HepG2 (cell line): ENCODE results near the gene LRRC45. TPM values are rescaled to one million over a fixed set of nuclear protein-coding genes. Genes with fewer than 3 reads are reported as not detected.

Source experiments
- AKAP8 ChIP-seq: sonication (generic); formaldehyde crosslinking; IDR thresholded peaks from 2 replicates; pipeline ENCODE4 v1.5.1; 2020; ENCODE audit warnings: mild to moderate bottlenecking, missing genetic modification reagents
- CEBPB ChIP-seq: IDR thresholded peaks from 2 replicates; pipeline ENCODE4 v1.6.1; 2011; ENCODE audit warnings: low read depth, low read length, improper control_type of control experiment, borderline replicate concordance
- DNMT3B ChIP-seq: conservative IDR thresholded peaks from 2 replicates; pipeline ENCODE4 v1.6.1; 2016; ENCODE audit warnings: missing biosample characterization, control low read depth
- POLR2AphosphoS5 ChIP-seq: IDR thresholded peaks from 2 replicates; pipeline ENCODE4 v1.6.1; 2012; ENCODE audit warnings: low read depth, low read length
- RXRB ChIP-seq: IDR thresholded peaks from 2 replicates; pipeline ENCODE4 v1.6.1; 2016; ENCODE audit warnings: borderline replicate concordance, missing genetic modification reagents, missing compliant biosample characterization
- XBP1 ChIP-seq: sonication (generic); formaldehyde crosslinking; IDR thresholded peaks from 2 replicates; pipeline ENCODE4 v1.5.0; 2020; ENCODE audit warnings: missing genetic modification reagents
- ZBTB20 ChIP-seq: sonication (generic); formaldehyde crosslinking; IDR thresholded peaks from 2 replicates; pipeline ENCODE4 v1.8.1; 2023; ENCODE audit warnings: missing genetic modification reagents, low read depth, mild to moderate bottlenecking, borderline replicate concordance
- ZNF205 ChIP-seq: IDR thresholded peaks from 2 replicates; pipeline ENCODE4 v1.6.1; 2018; ENCODE audit warnings: missing biosample characterization, missing genetic modification reagents
- ZNF235 ChIP-seq: sonication (generic); formaldehyde crosslinking; IDR thresholded peaks from 2 replicates; pipeline ENCODE4 v1.8.1; 2023; ENCODE audit warnings: mild to moderate bottlenecking, missing genetic modification reagents, borderline replicate concordance
- ZNF256 ChIP-seq: sonication (generic); formaldehyde crosslinking; conservative IDR thresholded peaks from 2 replicates; pipeline ENCODE4 v1.4.0; 2020; ENCODE audit warnings: missing genetic modification reagents
- ZNF382 ChIP-seq: sonication (generic); formaldehyde crosslinking; IDR thresholded peaks from 2 replicates; pipeline ENCODE4 v1.5.0; 2020; ENCODE audit warnings: missing genetic modification reagents, mild to moderate bottlenecking, borderline replicate concordance
- ZNF460 ChIP-seq: sonication (generic); formaldehyde crosslinking; IDR thresholded peaks from 2 replicates; pipeline ENCODE4 v1.5.1; 2020; ENCODE audit warnings: missing genetic modification reagents, mild to moderate bottlenecking, borderline replicate concordance
- ZNF552 ChIP-seq: sonication (generic); formaldehyde crosslinking; IDR thresholded peaks from 2 replicates; pipeline ENCODE4 v1.9.0; 2022; ENCODE audit warnings: missing genetic modification reagents, mild to moderate bottlenecking, borderline replicate concordance
- ZNF788 ChIP-seq: sonication (generic); formaldehyde crosslinking; IDR thresholded peaks from 2 replicates; pipeline ENCODE4 v1.5.0; 2020; ENCODE audit warnings: mild to moderate bottlenecking, missing genetic modification reagents, borderline replicate concordance
- polyA plus RNA-seq, 8 experiments: library from polyadenylated mRNA; depleted of rRNA in 3 of 8; stranded (reverse) in 7 of 8; unstranded in 1 of 8; fragments of >200 nt; fragmentation: Illumina TruSeq in 4 of 8; extraction: Trizol in 4 of 8; gene quantifications; 2 replicates each; pipeline versions ENCODE4 v1.2.1 to v1.2.3, GENCODE V29; 2011 to 2016; ENCODE audit warnings: low read depth in 4 of 8, missing spikeins in 1 of 8, mixed read lengths in 1 of 8; ENCODE audit not compliant: insufficient read depth in 1 of 8
- total RNA-seq, 5 experiments: library from RNA; depleted of rRNA; stranded (reverse); fragments of >200 nt; fragmentation: Illumina TruSeq; extraction: Trizol; gene quantifications; 2 replicates each; pipeline ENCODE4 v1.2.3, GENCODE V29; 2016; ENCODE audit warnings: low read depth in 1 of 5
- TF ChIP-seq, protein P1 (sequence below): sonication (generic); formaldehyde crosslinking; conservative IDR thresholded peaks from 2 replicates; pipeline ENCODE4 v1.8.0; 2022; ENCODE audit warnings: missing genetic modification reagents
- TF ChIP-seq, protein P2 (sequence below): sonication (generic); formaldehyde crosslinking; IDR thresholded peaks from 2 replicates; pipeline ENCODE4 v1.4.0; 2020; ENCODE audit warnings: missing genetic modification reagents, mild to moderate bottlenecking, borderline replicate concordance

The LRRC45 gene
- total and polyA plus RNA-seq, 2 of the 13 experiments (the other 11 are each of a cell fraction or from before 2014, with no cell fraction given) = 11.6 to 48.1 TPM

DNA sequence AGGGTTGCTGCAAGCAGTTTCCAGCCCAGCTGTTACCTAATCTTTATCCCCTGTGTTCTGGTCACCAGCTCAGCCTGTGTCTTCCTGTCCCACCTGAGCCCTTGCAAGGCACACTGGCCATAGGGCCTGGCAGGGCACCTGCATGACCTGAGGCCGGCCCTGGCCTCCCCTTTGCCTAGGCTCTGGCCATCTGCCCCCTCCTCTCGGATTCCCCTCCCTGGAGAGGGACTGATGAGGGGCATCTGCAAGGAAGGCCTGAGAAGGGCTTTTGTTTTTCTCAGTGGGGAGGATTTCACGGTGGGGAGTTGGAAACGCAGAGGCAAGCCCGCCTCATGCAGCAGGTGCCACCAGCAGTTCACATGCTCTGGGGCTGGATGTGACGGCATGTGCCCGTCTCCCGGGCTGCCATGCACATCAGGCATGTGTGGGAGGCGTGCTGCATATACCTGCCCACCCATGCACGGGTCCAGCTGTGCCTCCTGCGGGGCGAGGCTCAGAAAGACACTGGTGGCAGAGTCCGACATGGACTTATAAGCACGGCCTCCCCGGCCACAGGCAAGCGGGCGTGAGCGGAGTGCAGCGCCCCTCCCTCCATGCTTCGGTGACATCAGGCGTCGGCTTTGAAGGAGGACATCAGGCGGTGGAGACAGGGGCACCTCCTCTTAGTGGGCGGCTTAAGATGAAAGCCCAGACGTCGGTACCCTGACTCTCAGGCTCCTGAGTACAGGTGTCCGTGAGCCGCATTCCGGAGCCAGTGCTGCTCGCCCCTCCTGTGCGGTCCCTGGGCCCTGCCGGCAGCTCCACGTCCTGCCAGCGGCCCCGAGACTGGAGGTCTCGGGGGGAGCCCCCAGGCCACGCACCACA lies 29.1 kb upstream of the LRRC45 start (continued):
- 0 out of 2 replicates have a peak, but pooled peaks have one; percentile 6 for TF ChIP-seq RXRB (CRISPR knock-in tag)
- TF ChIP-seq ZNF256 = no peak
- TF ChIP-seq XBP1 = no peak
- TF ChIP-seq ZNF460 (CRISPR knock-in tag) = no peak
- TF ChIP-seq POLR2AphosphoS5 = peak; percentile 70
- TF ChIP-seq, protein P1, sequence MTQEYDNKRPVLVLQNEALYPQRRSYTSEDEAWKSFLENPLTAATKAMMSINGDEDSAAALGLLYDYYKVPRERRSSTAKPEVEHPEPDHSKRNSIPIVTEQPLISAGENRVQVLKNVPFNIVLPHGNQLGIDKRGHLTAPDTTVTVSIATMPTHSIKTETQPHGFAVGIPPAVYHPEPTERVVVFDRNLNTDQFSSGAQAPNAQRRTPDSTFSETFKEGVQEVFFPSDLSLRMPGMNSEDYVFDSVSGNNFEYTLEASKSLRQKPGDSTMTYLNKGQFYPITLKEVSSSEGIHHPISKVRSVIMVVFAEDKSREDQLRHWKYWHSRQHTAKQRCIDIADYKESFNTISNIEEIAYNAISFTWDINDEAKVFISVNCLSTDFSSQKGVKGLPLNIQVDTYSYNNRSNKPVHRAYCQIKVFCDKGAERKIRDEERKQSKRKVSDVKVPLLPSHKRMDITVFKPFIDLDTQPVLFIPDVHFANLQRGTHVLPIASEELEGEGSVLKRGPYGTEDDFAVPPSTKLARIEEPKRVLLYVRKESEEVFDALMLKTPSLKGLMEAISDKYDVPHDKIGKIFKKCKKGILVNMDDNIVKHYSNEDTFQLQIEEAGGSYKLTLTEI (CRISPR knock-in tag) = no peak
- TF ChIP-seq ZNF205 (CRISPR knock-in tag) = peak; percentile 43; the same call in 1 of the 2 replicates
- peak; percentile 63; the same call in 1 of the 2 replicates for TF ChIP-seq AKAP8
- no peak for TF ChIP-seq CEBPB
- TF ChIP-seq ZNF788 (CRISPR knock-in tag) = peak; percentile 80; the same call in 1 of the 2 replicates
- TF ChIP-seq DNMT3B (CRISPR knock-in tag) = 0 out of 2 replicates have a peak, but pooled peaks have one; percentile 81
- peak; percentile 46; the same call in 1 of the 2 replicates for TF ChIP-seq ZNF552 (CRISPR knock-in tag)
- no peak for TF ChIP-seq ZNF382
- TF ChIP-seq, protein P2, sequence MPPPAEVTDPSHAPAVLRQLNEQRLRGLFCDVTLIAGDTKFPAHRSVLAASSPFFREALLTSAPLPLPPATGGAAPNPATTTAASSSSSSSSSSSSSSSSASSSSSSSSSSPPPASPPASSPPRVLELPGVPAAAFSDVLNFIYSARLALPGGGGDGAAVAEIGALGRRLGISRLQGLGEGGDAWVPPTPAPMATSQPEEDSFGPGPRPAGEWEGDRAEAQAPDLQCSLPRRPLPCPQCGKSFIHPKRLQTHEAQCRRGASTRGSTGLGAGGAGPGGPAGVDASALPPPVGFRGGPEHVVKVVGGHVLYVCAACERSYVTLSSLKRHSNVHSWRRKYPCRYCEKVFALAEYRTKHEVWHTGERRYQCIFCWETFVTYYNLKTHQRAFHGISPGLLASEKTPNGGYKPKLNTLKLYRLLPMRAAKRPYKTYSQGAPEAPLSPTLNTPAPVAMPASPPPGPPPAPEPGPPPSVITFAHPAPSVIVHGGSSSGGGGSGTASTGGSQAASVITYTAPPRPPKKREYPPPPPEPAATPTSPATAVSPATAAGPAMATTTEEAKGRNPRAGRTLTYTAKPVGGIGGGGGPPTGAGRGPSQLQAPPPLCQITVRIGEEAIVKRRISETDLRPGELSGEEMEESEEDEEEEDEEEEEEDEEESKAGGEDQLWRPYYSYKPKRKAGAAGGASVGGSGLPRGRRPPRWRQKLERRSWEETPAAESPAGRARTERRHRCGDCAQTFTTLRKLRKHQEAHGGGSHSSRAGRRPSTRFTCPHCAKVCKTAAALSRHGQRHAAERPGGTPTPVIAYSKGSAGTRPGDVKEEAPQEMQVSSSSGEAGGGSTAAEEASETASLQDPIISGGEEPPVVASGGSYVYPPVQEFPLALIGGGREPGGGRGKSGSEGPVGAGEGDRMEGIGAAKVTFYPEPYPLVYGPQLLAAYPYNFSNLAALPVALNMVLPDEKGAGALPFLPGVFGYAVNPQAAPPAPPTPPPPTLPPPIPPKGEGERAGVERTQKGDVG (CRISPR knock-in tag) = no peak; the same call in 1 of the 2 replicates
- peak; percentile 71; the same call in 1 of the 2 replicates for TF ChIP-seq ZBTB20 (CRISPR knock-in tag)
- peak; percentile 71; the same call in 1 of the 2 replicates for TF ChIP-seq ZNF235 (CRISPR knock-in tag)
